Measurements from ENCODE around the gene MRPL41.

- no peak for TF ChIP-seq EZH2 (IDR thresholded peaks at IDR 0.05; ENCODE audit: insufficient read depth, poor library complexity, severe bottlenecking)
- no peak for TF ChIP-seq EZH2phosphoT487 (IDR thresholded peaks at IDR 0.05; ENCODE audit: insufficient read depth, low read depth)
These were observed 32.3 kb downstream of the MRPL41 start for GRCh38 chr9:137583957-137584356.

All from GM23248 (cell line).